MCF 10A (cell line): ENCODE data around the gene ETV5. TPM values are rescaled to one million over a fixed set of nuclear protein-coding genes. Genes with fewer than 3 reads are reported as not detected.
"Not testable (repeated sequence)": the region's sequence is repeated elsewhere in the genome, so short reads cannot be mapped to it uniquely, and the experiment has no call there.

ENCODE experiments used
- BruUV-seq: library from RNA; stranded (reverse); fragments of 400-500 nt; replicated peaks from 2 replicates; lab custom pipeline; 2021; lab: Mats Ljungman, UMichigan
- CTCF ChIA-PET: fragments of 300-600 bp; sonication (Branson Sonifier 250); formaldehyde crosslinking; extraction: SDS; loops from one replicate; lab custom pipeline; 2021; ENCODE audit warnings: antibody characterized with exemption, inconsistent platforms; lab: Yijun Ruan, JAX
- POLR2A ChIA-PET: fragments of 300-600, 350-650 bp; sonication (Branson Sonifier 250); formaldehyde crosslinking; extraction: SDS; loops from one replicate; lab custom pipeline; 2020; ENCODE audit warnings: antibody characterized with exemption, inconsistent platforms; lab: Yijun Ruan, JAX
- DNase-seq: peaks from one replicate; pipeline ENCODE4 v3.0.0-alpha.2; 2018; ENCODE audit not compliant: unreplicated experiment
- H3K27ac Mint-ChIP-seq: one replicate; pipeline ENCODE4 v1.8.0; 2022; ENCODE audit warnings: mild to moderate bottlenecking, low read depth, mixed read lengths; ENCODE audit not compliant: unreplicated experiment
- H3K27me3 Mint-ChIP-seq: one replicate; pipeline ENCODE4 v1.8.0; 2022; ENCODE audit warnings: mixed read lengths; ENCODE audit not compliant: insufficient read depth, unreplicated experiment
- H3K36me3 Mint-ChIP-seq: one replicate; pipeline ENCODE4 v1.8.0; 2022; ENCODE audit warnings: mild to moderate bottlenecking, moderate library complexity, mixed read lengths; ENCODE audit not compliant: insufficient read depth, unreplicated experiment
- H3K4me1 Mint-ChIP-seq: one replicate; pipeline ENCODE4 v1.8.0; 2022; ENCODE audit warnings: mixed read lengths; ENCODE audit not compliant: insufficient read depth, unreplicated experiment
- H3K4me3 Mint-ChIP-seq: one replicate; pipeline ENCODE4 v1.8.0; 2022; ENCODE audit warnings: mild to moderate bottlenecking, moderate library complexity, mixed read lengths; ENCODE audit not compliant: unreplicated experiment
- H3K9me3 Mint-ChIP-seq: one replicate; pipeline ENCODE4 v1.8.0; 2022; ENCODE audit warnings: mixed read lengths; ENCODE audit not compliant: unreplicated experiment
- CTCF ChIP-seq: fragments of 200-600 bp; IDR thresholded peaks from one replicate; pipeline ENCODE4 v1.8.0; 2022; ENCODE audit warnings: antibody characterized with exemption, mild to moderate bottlenecking; ENCODE audit not compliant: unreplicated experiment
- intact Hi-C: fragments of 100-400 bp; cut with micrococcal nuclease; formaldehyde crosslinking; loops from 2 replicates; pipeline ENCODE4 v1.14.1; 2022
- total RNA-seq: library from RNA; stranded (reverse); gene quantifications from 2 replicates; pipeline ENCODE4 v1.2.3, GENCODE V29; 2022

The ETV5 gene
- total RNA-seq, 1 experiment from 2014 or later, result 93.0 TPM

GRCh38 chr3:186038360-186038759 is 70.5 kb downstream of the ETV5 start:
- BruUV-seq, result no TSS peak
- Mint-ChIP-seq H3K9me3 (no peaks in the 10 kb centered on the region), H3K27ac (no peak overlapping the region), H3K4me3 (no peak overlapping the region), H3K27me3 (no peaks in the 10 kb centered on the region), H3K4me1 (no peaks in the 10 kb centered on the region), H3K36me3 (no peaks in the 10 kb centered on the region)
- TF ChIP-seq CTCF, result no peak
- ChIA-PET POLR2A (no interaction called here), CTCF (interaction anchor here (0.7 to 1.0 kb wide), 2 partner anchors 73 to 502 kb away, joined by 3 to 5 read pairs; no protein-coding TSS in a partner anchor)
- DNase-seq, result no peak
- intact Hi-C loops, result no loop called here

DNA sequence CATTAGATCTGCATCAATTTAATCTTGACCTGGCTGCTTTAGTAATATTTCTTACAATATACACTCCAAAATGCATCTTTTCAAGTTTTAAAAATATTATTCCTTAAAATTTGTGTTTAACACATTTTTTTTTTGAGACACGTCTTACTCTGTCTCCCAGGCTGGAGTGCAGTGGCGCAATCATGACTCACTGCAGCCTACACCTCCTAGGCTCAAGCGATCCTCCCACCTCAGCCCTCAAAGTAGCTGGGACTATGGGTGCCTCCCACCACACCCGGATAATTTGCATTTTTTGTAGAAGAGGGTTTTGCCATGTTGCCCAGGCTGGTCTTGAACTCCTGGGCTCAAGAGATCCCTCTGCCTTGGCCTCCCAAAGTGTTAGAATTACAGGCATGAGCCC is 73.6 kb downstream of the ETV5 start:
- no TSS peak for BruUV-seq
- H3K9me3 Mint-ChIP-seq, result no peaks in the 10 kb centered on the region
- no peaks in the 10 kb centered on the region for H3K4me1 Mint-ChIP-seq
- H3K36me3 Mint-ChIP-seq, result no peaks in the 10 kb centered on the region
- DNase-seq, result peak; percentile 76
- no peaks in the 10 kb centered on the region for H3K27me3 Mint-ChIP-seq
- no peak overlapping the region for H3K27ac Mint-ChIP-seq
- TF ChIP-seq CTCF, result no peak
- ChIA-PET CTCF (interaction anchor here (0.8 kb wide), 1 partner anchor 10 kb away, joined by 4 read pairs; no protein-coding TSS in a partner anchor), POLR2A (no interaction called here)
- H3K4me3 Mint-ChIP-seq, result no peak overlapping the region
- intact Hi-C loops, result no loop called here

- no TSS peak for BruUV-seq
- Mint-ChIP-seq H3K27me3 (no peaks in the 10 kb centered on the region), H3K36me3 (no peaks in the 10 kb centered on the region), H3K27ac (no peak overlapping the region), H3K4me1 (no peaks in the 10 kb centered on the region), H3K9me3 (no peaks in the 10 kb centered on the region), H3K4me3 (no peak overlapping the region)
- intact Hi-C loops, result no loop called here
- POLR2A ChIA-PET, result no interaction called here
- no peak for TF ChIP-seq CTCF
- CTCF ChIA-PET, result interaction anchor here (0.6 to 0.9 kb wide), 2 partner anchors 22 to 209 kb away, joined by 3 to 5 read pairs; no protein-coding TSS in a partner anchor
- no peak for DNase-seq
Measured at GRCh38 chr3:186032321-186032720, 76.6 kb downstream of the ETV5 start.

GRCh38 chr3:186025993-186026392 is 82.9 kb downstream of the ETV5 start:
- H3K4me1 Mint-ChIP-seq, result peaks cover 13% of the 10 kb centered on the region
- H3K36me3 Mint-ChIP-seq, H3K27ac Mint-ChIP-seq, H3K27me3 Mint-ChIP-seq, H3K4me3 Mint-ChIP-seq, BruUV-seq, DNase-seq, CTCF ChIA-PET, intact Hi-C loops, H3K9me3 Mint-ChIP-seq: not testable (repeated sequence)
- POLR2A ChIA-PET, result interaction anchor here (0.9 to 1.1 kb wide), 2 partner anchors 8 to 18 kb away, joined by 3 read pairs; no protein-coding TSS in a partner anchor
